Neural progenitor cell (in vitro differentiated cells): ENCODE measurements around the gene MAB21L4. TPM values are rescaled to one million over a fixed set of nuclear protein-coding genes. Genes with fewer than 3 reads are reported as not detected.

Experiments
- DNase-seq: peaks from one replicate; pipeline ENCODE4 v3.0.0-alpha.2; 2016; ENCODE audit warnings: low spot score
- H2AFZ ChIP-seq: fragments of 200-600 bp; sonication (generic); replicated peaks from 2 replicates; pipeline ENCODE4 v1.6.1; 2016; ENCODE audit warnings: antibody characterized with exemption
- H3F3A ChIP-seq: fragments of 200-600 bp; sonication (generic); 2 replicates; pipeline ENCODE4 v1.6.1; 2016; ENCODE audit warnings: antibody characterized with exemption, low read depth
- H3K27ac ChIP-seq: fragments of 200-600 bp; sonication (generic); 2 replicates; pipeline ENCODE4 v1.5.1; 2016; ENCODE audit warnings: mild to moderate bottlenecking
- H3K27me3 ChIP-seq: fragments of 200-600 bp; sonication (generic); 2 replicates; pipeline ENCODE4 v1.6.1; 2016; ENCODE audit warnings: mild to moderate bottlenecking, moderate library complexity
- H3K36me3 ChIP-seq: fragments of 200-600 bp; sonication (generic); 2 replicates; pipeline ENCODE4 v1.5.1; 2016
- H3K4me1 ChIP-seq: fragments of 200-600 bp; sonication (generic); 2 replicates; pipeline ENCODE4 v1.6.1; 2016; ENCODE audit warnings: mixed run types
- H3K4me2 ChIP-seq: fragments of 200-600 bp; sonication (generic); 2 replicates; pipeline ENCODE4 v1.6.1; 2016
- H3K4me3 ChIP-seq: fragments of 200-600 bp; sonication (generic); 2 replicates; pipeline ENCODE4 v1.5.1; 2016
- H3K79me2 ChIP-seq: fragments of 200-600 bp; sonication (generic); 2 replicates; pipeline ENCODE4 v1.6.1; 2016; ENCODE audit warnings: low read depth
- H3K9ac ChIP-seq: fragments of 200-600 bp; sonication (generic); 2 replicates; pipeline ENCODE4 v1.6.1; 2016
- H3K9me3 ChIP-seq: fragments of 200-600 bp; sonication (generic); 2 replicates; pipeline ENCODE4 v1.5.1; 2016; ENCODE audit warnings: low read depth
- H4K20me1 ChIP-seq: fragments of 200-600 bp; sonication (generic); 2 replicates; pipeline ENCODE4 v1.6.1; 2016; ENCODE audit warnings: low read depth
- H3K27ac Mint-ChIP-seq: 3 replicates; pipeline ENCODE4 v1.8.0; 2021; ENCODE audit warnings: mixed read lengths
- H3K27me3 Mint-ChIP-seq: 2 replicates; pipeline ENCODE4 v1.8.0; 2022; ENCODE audit warnings: low read depth, mild to moderate bottlenecking, inconsistent platforms, moderate library complexity, mixed read lengths; ENCODE audit not compliant: insufficient read depth
- H3K36me3 Mint-ChIP-seq: 3 replicates; pipeline ENCODE4 v1.8.0; 2021; ENCODE audit warnings: mixed read lengths
- H3K4me1 Mint-ChIP-seq: 3 replicates; pipeline ENCODE4 v1.8.0; 2021; ENCODE audit warnings: mixed read lengths
- H3K4me3 Mint-ChIP-seq: 3 replicates; pipeline ENCODE4 v1.8.0; 2021; ENCODE audit warnings: mild to moderate bottlenecking, moderate library complexity, mixed read lengths
- H3K9me3 Mint-ChIP-seq: 3 replicates; pipeline ENCODE4 v1.8.0; 2020; ENCODE audit warnings: mixed read lengths
- EZH2 ChIP-seq: fragments of 200-600 bp; sonication (generic); IDR thresholded peaks from 2 replicates; pipeline ENCODE4 v1.6.1; 2017; ENCODE audit warnings: antibody characterized with exemption, mild to moderate bottlenecking, moderate library complexity
- EZH2phosphoT487 ChIP-seq: fragments of 200-600 bp; sonication (generic); IDR thresholded peaks from 2 replicates; pipeline ENCODE4 v1.6.1; 2017; ENCODE audit warnings: antibody characterized with exemption
- total RNA-seq: library from RNA; depleted of rRNA; stranded (reverse); fragments of >200 nt; gene quantifications from 2 replicates; pipeline ENCODE4 v1.2.3, GENCODE V29; 2015; ENCODE audit warnings: low replicate concordance
- TF ChIP-seq, protein P1 (sequence below): fragments of 200-600 bp; sonication (generic); IDR thresholded peaks from 2 replicates; pipeline ENCODE4 v1.5.1; 2017; ENCODE audit warnings: antibody characterized with exemption, mild to moderate bottlenecking

The MAB21L4 gene
- total RNA-seq, 1 donor from 2014 or later, result not detected

- H3K79me2 ChIP-seq, result no peaks in the 10 kb centered on the region
- TF ChIP-seq EZH2phosphoT487 (no peak), EZH2 (no peak)
- TF ChIP-seq, protein P1, sequence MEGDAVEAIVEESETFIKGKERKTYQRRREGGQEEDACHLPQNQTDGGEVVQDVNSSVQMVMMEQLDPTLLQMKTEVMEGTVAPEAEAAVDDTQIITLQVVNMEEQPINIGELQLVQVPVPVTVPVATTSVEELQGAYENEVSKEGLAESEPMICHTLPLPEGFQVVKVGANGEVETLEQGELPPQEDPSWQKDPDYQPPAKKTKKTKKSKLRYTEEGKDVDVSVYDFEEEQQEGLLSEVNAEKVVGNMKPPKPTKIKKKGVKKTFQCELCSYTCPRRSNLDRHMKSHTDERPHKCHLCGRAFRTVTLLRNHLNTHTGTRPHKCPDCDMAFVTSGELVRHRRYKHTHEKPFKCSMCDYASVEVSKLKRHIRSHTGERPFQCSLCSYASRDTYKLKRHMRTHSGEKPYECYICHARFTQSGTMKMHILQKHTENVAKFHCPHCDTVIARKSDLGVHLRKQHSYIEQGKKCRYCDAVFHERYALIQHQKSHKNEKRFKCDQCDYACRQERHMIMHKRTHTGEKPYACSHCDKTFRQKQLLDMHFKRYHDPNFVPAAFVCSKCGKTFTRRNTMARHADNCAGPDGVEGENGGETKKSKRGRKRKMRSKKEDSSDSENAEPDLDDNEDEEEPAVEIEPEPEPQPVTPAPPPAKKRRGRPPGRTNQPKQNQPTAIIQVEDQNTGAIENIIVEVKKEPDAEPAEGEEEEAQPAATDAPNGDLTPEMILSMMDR, result no peak
- H3K4me2 ChIP-seq, result no peak overlapping the region
- H3K9me3 ChIP-seq, result no peaks in the 10 kb centered on the region
- DNase-seq, result no peak
- Mint-ChIP-seq H3K27me3 (peaks cover 12% of the 10 kb centered on the region), H3K9me3 (peaks cover 2% of the 10 kb centered on the region), H3K36me3 (no peaks in the 10 kb centered on the region), H3K27ac (no peak overlapping the region), H3K4me3 (no peak overlapping the region), H3K4me1 (peaks cover 2% of the 10 kb centered on the region)
- no peak overlapping the region for H3K4me3 ChIP-seq
- H3K36me3 ChIP-seq, result no peaks in the 10 kb centered on the region
- no peak overlapping the region for H2AFZ ChIP-seq
- no peak overlapping the region for H3K27ac ChIP-seq
- H3F3A ChIP-seq, result no peaks in the 10 kb centered on the region
- H3K27me3 ChIP-seq, result no peaks in the 10 kb centered on the region
- H3K4me1 ChIP-seq, result no peaks in the 10 kb centered on the region
- no peaks in the 10 kb centered on the region for H4K20me1 ChIP-seq
- H3K9ac ChIP-seq, result no peak overlapping the region
Measured at GRCh38 chr2:240932724-240933047, 36.7 kb upstream of the MAB21L4 start.

- H3K9me3 Mint-ChIP-seq, result no peaks in the 10 kb centered on the region
- H3K4me2 ChIP-seq, result no peak overlapping the region
- no peak overlapping the region for H3K27ac ChIP-seq
- H2AFZ ChIP-seq, result no peak overlapping the region
- no peak overlapping the region for H3K27ac Mint-ChIP-seq
- no peaks in the 10 kb centered on the region for H3K36me3 Mint-ChIP-seq
- H3K4me1 ChIP-seq, result no peaks in the 10 kb centered on the region
- peaks cover 12% of the 10 kb centered on the region for H3K27me3 Mint-ChIP-seq
- H3F3A ChIP-seq, result no peaks in the 10 kb centered on the region
- H4K20me1 ChIP-seq, result no peaks in the 10 kb centered on the region
- DNase-seq, result no peak
- H3K9me3 ChIP-seq, result no peaks in the 10 kb centered on the region
- H3K27me3 ChIP-seq, result no peaks in the 10 kb centered on the region
- H3K4me1 Mint-ChIP-seq, result peaks cover 2% of the 10 kb centered on the region
- no peak overlapping the region for H3K4me3 Mint-ChIP-seq
- no peak for TF ChIP-seq EZH2
- TF ChIP-seq EZH2phosphoT487, result no peak
- TF ChIP-seq, protein P1, result no peak
- H3K4me3 ChIP-seq, result no peak overlapping the region
- no peaks in the 10 kb centered on the region for H3K36me3 ChIP-seq
- H3K79me2 ChIP-seq, result no peaks in the 10 kb centered on the region
- no peak overlapping the region for H3K9ac ChIP-seq
Measured at GRCh38 chr2:240932001-240932723, 36.2 kb upstream of the MAB21L4 start.

DNA sequence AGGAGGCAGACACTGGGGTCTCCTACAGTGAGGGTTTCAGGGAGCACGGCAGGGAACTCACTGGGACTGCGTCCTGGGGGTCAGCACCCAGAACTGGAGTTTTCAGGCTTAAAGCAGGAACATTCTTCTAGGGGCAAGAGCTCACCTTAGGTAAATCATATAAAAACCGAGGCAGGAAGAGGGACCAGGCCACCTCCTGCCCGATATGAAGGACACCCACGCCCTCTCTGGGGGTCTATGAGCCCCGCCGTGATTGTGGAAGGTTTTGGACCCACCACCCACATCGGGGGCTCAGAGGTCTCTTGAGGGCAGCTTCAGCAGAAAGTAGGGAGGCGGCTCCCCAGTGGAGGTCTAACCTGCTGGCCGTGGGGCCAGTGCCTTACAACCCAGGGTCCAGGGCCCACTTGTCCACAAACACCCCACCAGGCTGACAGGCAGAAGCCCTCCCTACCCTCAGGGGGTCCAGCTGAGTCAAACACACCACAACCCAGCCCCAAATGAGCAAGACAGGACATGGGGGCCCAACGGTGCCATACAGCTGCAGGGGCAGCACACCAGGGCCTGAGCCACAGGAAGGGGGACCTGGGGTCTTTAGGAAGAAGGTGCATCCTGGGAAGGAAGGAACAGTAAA lies 35.5 kb upstream of the MAB21L4 start:
- no peaks in the 10 kb centered on the region for H3K9me3 Mint-ChIP-seq
- no peak overlapping the region for H3K4me2 ChIP-seq
- H3K27me3 Mint-ChIP-seq, result peaks cover 9% of the 10 kb centered on the region
- no peaks in the 10 kb centered on the region for H4K20me1 ChIP-seq
- no peak overlapping the region for H3K4me3 Mint-ChIP-seq
- H3K79me2 ChIP-seq, result no peaks in the 10 kb centered on the region
- no peaks in the 10 kb centered on the region for H3K4me1 ChIP-seq
- no peak overlapping the region for H2AFZ ChIP-seq
- H3K9ac ChIP-seq, result no peak overlapping the region
- no peak overlapping the region for H3K27ac ChIP-seq
- H3K4me3 ChIP-seq, result no peak overlapping the region
- TF ChIP-seq, protein P1, result no peak
- TF ChIP-seq EZH2, result no peak
- TF ChIP-seq EZH2phosphoT487, result no peak
- no peaks in the 10 kb centered on the region for H3K36me3 Mint-ChIP-seq
- peaks cover 4% of the 10 kb centered on the region for H3K4me1 Mint-ChIP-seq
- H3K9me3 ChIP-seq, result no peaks in the 10 kb centered on the region
- no peak for DNase-seq
- H3F3A ChIP-seq, result peaks cover 2% of the 10 kb centered on the region
- no peak overlapping the region for H3K27ac Mint-ChIP-seq
- no peaks in the 10 kb centered on the region for H3K27me3 ChIP-seq
- no peaks in the 10 kb centered on the region for H3K36me3 ChIP-seq
